ENCODE measurements around the gene MBOAT2. TPM values are rescaled to one million over a fixed set of nuclear protein-coding genes. Genes with fewer than 3 reads are reported as not detected.

MBOAT2 gene
- total and polyA plus RNA-seq, 2 experiments from 2014 or later: 15.9 to 22.7 TPM

- TF ChIP-seq ZNF462 (CRISPR knock-in tag; IDR thresholded peaks at IDR 0.05): no peak
- TF ChIP-seq, protein P1, sequence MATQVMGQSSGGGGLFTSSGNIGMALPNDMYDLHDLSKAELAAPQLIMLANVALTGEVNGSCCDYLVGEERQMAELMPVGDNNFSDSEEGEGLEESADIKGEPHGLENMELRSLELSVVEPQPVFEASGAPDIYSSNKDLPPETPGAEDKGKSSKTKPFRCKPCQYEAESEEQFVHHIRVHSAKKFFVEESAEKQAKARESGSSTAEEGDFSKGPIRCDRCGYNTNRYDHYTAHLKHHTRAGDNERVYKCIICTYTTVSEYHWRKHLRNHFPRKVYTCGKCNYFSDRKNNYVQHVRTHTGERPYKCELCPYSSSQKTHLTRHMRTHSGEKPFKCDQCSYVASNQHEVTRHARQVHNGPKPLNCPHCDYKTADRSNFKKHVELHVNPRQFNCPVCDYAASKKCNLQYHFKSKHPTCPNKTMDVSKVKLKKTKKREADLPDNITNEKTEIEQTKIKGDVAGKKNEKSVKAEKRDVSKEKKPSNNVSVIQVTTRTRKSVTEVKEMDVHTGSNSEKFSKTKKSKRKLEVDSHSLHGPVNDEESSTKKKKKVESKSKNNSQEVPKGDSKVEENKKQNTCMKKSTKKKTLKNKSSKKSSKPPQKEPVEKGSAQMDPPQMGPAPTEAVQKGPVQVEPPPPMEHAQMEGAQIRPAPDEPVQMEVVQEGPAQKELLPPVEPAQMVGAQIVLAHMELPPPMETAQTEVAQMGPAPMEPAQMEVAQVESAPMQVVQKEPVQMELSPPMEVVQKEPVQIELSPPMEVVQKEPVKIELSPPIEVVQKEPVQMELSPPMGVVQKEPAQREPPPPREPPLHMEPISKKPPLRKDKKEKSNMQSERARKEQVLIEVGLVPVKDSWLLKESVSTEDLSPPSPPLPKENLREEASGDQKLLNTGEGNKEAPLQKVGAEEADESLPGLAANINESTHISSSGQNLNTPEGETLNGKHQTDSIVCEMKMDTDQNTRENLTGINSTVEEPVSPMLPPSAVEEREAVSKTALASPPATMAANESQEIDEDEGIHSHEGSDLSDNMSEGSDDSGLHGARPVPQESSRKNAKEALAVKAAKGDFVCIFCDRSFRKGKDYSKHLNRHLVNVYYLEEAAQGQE (IDR thresholded peaks at IDR 0.05; ENCODE audit: unreplicated experiment): no peak
Observed at GRCh38 chr2:9020267-9020666, 16.8 kb upstream of the MBOAT2 start (continued).

GRCh38 chr2:9018534-9018933, 15.1 kb upstream of the MBOAT2 start:
- DNase-seq (ENCODE audit: low spot score) (no peak), ATAC-seq (no peak)
- Histone ChIP-seq H2AFZ (peak overlapping the region; percentile 57), H3K4me3 (no peak overlapping the region), H3K27ac (ENCODE audit: low read depth) (no peak overlapping the region), H3K4me1 (ENCODE audit: insufficient read depth) (no peaks in the 10 kb centered on the region), H4K20me1 (replicated peaks; ENCODE audit: insufficient read depth) (no peaks in the 10 kb centered on the region), H3K27me3 (ENCODE audit: insufficient read depth) (no peaks in the 10 kb centered on the region), H3K9me2 (ENCODE audit: insufficient read depth) (no peaks in the 10 kb centered on the region), H3K36me3 (ENCODE audit: insufficient read depth) (no peaks in the 10 kb centered on the region), H3K4me2 (no peak overlapping the region), H3K79me2 (replicated peaks; ENCODE audit: insufficient read depth) (no peaks in the 10 kb centered on the region), H3F3A (replicated peaks; ENCODE audit: low read depth) (no peaks in the 10 kb centered on the region)
- Mint-ChIP-seq H3K9me3 (no peaks in the 10 kb centered on the region), H3K27ac (no peak overlapping the region), H3K36me3 (ENCODE audit: low read depth) (no peaks in the 10 kb centered on the region), H3K27me3 (ENCODE audit: insufficient read depth, low read depth, poor library complexity) (no peaks in the 10 kb centered on the region), H3K4me1 (no peaks in the 10 kb centered on the region), H3K4me3 (no peak overlapping the region)
- TF ChIP-seq, protein P1 (IDR thresholded peaks at IDR 0.05; ENCODE audit: unreplicated experiment): no peak
- no peak for TF ChIP-seq ZNF114 (CRISPR knock-in tag; IDR thresholded peaks at IDR 0.05)
- no peak for TF ChIP-seq CTCF (conservative IDR thresholded peaks at IDR 0.05; ENCODE audit: low read depth in 2 of 2)
- no peak for TF ChIP-seq EZH2 (IDR thresholded peaks at IDR 0.05; ENCODE audit: low read depth, unreplicated experiment)

All from GM23338 (cell line).